Large intestine (tissue), 3 donors: ENCODE results near the gene PTP4A1. TPM values are rescaled to one million over a fixed set of nuclear protein-coding genes. Genes with fewer than 3 reads are reported as not detected.
A peak's percentile ranks its signal among the peaks of the same experiment; 100 is the strongest.

Source experiments
- DNase-seq, 2 donors: peaks; one replicate each; pipeline versions ENCODE4 v3.0.0 to v3.0.0-alpha.2; 2013
- H3K27ac ChIP-seq: one replicate; pipeline ENCODE4 v1.5.1; 2013; ENCODE audit warnings: low read length
- H3K27me3 ChIP-seq: 2 replicates; pipeline ENCODE4 v1.6.1; 2013; ENCODE audit warnings: low read length; ENCODE audit not compliant: control insufficient read depth, insufficient read depth
- H3K36me3 ChIP-seq: 2 replicates; pipeline ENCODE4 v1.6.1; 2013; ENCODE audit warnings: low read length; ENCODE audit not compliant: control insufficient read depth, insufficient read depth
- H3K4me1 ChIP-seq: one replicate; pipeline ENCODE4 v1.6.1; 2013; ENCODE audit warnings: low read length; ENCODE audit not compliant: control insufficient read depth, insufficient read depth
- H3K4me3 ChIP-seq: one replicate; pipeline ENCODE4 v1.5.1; 2013; ENCODE audit warnings: low read length
- H3K9me3 ChIP-seq: one replicate; pipeline ENCODE4 v1.6.1; 2013; ENCODE audit warnings: mild to moderate bottlenecking, low read depth, low read length, moderate library complexity; ENCODE audit not compliant: control insufficient read depth
- WGBS: methylation state at CpG from one replicate; pipeline ENCODE4 v1.1.5; 2013; ENCODE audit warnings: low lambda C conversion rate; ENCODE audit not compliant: insufficient coverage; 5-methylcytosine and 5-hydroxymethylcytosine counted together
- polyA plus RNA-seq: library from polyadenylated mRNA; unstranded; fragments of 120-200 nt; gene quantifications from one replicate; pipeline ENCODE4 v1.2.1, GENCODE V29; 2013

The PTP4A1 gene
- polyA plus RNA-seq, 1 donor, result 87.9 TPM

- no CpG with 5 or more reads among the region's 3 CpGs for WGBS
- no peak overlapping the region for H3K4me3 ChIP-seq
- DNase-seq, result no peak
These were observed 19.1 kb upstream of the PTP4A1 start for GRCh38 chr6:63553208-63553607.

DNA sequence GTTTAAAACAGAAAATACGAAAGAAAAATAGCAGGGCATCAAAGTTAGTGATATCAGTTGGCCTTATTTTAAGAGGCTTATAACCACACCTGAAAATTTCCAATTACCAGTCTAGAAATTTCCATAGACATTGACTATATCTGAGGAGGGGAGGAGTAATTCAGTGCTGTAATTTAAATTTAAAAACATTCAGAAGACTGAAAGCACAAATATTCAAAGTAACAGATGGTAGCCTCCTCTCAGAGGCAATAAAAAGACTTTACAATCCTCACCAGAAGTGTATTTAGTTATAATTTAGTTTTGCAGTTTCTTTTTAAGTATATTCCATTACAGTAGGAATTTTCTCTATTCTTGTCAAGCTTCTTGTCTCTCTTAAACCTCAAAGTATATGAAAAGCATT is 18.4 kb upstream of the PTP4A1 start:
- Histone ChIP-seq H3K27ac (no peak overlapping the region), H3K27me3 (no peaks in the 10 kb centered on the region), H3K4me1 (peaks cover 3% of the 10 kb centered on the region), H3K4me3 (no peak overlapping the region), H3K36me3 (no peaks in the 10 kb centered on the region), H3K9me3 (no peaks in the 10 kb centered on the region)
- DNase-seq, result no peak
- WGBS, result 100% methylated on average over 1 of the region's 1 CpG

More at GRCh38 chr6:63553208-63553607, 19.1 kb upstream of the PTP4A1 start:
- no peaks in the 10 kb centered on the region for H3K27me3 ChIP-seq
- no peaks in the 10 kb centered on the region for H3K36me3 ChIP-seq
- H3K4me1 ChIP-seq, result peaks cover 3% of the 10 kb centered on the region
- no peak overlapping the region for H3K27ac ChIP-seq
- H3K9me3 ChIP-seq, result no peaks in the 10 kb centered on the region

DNA sequence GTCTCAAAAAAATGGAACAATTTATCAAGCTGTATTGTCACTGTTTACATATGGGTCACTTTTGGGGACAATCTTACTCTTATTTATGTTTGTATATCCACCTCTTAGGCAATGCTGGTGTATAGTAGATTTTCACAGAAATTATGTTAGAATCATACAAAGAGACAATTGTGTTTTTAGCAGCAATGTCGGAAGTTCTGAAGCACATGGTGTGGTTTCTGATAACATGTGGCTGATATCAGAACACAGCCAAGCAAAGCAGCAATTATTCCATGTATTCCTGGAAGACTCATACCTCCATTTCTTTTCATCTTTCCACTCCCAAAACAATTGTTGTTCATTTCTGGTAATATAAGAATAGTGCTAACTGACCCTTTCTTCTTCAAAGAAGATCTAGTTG is 17.5 kb upstream of the PTP4A1 start:
- peaks cover 3% of the 10 kb centered on the region for H3K4me1 ChIP-seq
- no peak overlapping the region for H3K27ac ChIP-seq
- DNase-seq, result no peak
- no CpG with 5 or more reads among the region's 1 CpG for WGBS
- no peaks in the 10 kb centered on the region for H3K36me3 ChIP-seq
- no peaks in the 10 kb centered on the region for H3K27me3 ChIP-seq
- no peaks in the 10 kb centered on the region for H3K9me3 ChIP-seq
- no peak overlapping the region for H3K4me3 ChIP-seq

DNA sequence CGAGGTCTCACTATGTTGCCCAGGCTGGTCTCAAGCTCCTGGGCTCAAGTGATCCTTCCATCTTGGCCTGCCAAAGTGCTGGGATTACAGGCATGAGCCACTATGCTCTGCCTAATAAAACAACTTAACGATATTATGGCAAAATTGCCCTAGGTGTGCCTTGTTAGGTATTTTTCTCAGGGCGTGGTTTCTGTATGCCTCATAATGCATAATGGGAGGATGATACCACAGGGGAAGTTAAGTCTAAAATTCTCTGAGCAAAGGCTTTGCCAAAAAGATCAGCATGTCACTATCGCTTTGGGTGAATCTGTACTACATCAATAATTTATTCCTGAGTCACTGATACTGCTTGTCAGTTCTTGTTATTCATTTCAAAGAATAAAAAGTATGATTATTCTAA is 15.9 kb upstream of the PTP4A1 start:
- no peak for DNase-seq
- peaks cover 3% of the 10 kb centered on the region for H3K4me1 ChIP-seq
- H3K27ac ChIP-seq, result no peak overlapping the region
- no peaks in the 10 kb centered on the region for H3K9me3 ChIP-seq
- H3K36me3 ChIP-seq, result no peaks in the 10 kb centered on the region
- H3K4me3 ChIP-seq, result no peak overlapping the region
- WGBS, result no CpG with 5 or more reads among the region's 4 CpGs
- no peaks in the 10 kb centered on the region for H3K27me3 ChIP-seq

DNA sequence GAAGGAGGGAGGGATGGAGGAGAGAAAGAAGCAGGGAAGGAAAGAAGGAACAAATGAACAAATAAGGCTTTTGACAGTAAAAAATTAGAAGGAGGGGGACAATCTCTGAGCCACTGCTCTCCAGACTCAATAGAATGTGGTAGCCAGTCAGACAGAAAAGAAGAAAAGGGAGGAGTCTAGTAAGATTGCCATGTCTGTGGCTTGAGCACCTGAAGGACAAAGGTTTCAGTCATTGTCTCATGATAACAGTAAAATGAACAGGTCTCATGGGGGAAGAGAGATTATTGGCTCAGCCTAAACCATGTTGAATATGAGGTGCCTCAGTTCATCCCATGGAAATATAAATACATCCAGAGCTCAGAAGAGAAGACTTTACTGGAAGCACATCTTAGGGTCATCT is 14.0 kb upstream of the PTP4A1 start:
- peak; percentile 42 to 74 for DNase-seq
- no peaks in the 10 kb centered on the region for H3K27me3 ChIP-seq

GRCh38 chr6:63560801-63561287 is 11.4 kb upstream of the PTP4A1 start:
- H3K27ac ChIP-seq, result no peak overlapping the region
- H3K36me3 ChIP-seq, result no peaks in the 10 kb centered on the region
- no peaks in the 10 kb centered on the region for H3K27me3 ChIP-seq
- peaks cover 11% of the 10 kb centered on the region for H3K4me1 ChIP-seq
- H3K4me3 ChIP-seq, result no peak overlapping the region
- WGBS, result 60% methylated on average over 1 of the region's 1 CpG
- DNase-seq, result no peak
- no peaks in the 10 kb centered on the region for H3K9me3 ChIP-seq

More for the DNA sequence above, 14.0 kb upstream of the PTP4A1 start:
- no peak overlapping the region for H3K4me3 ChIP-seq
- peak overlapping the region; percentile 12 for H3K27ac ChIP-seq
- no peaks in the 10 kb centered on the region for H3K36me3 ChIP-seq
- peaks cover 3% of the 10 kb centered on the region for H3K4me1 ChIP-seq
- H3K9me3 ChIP-seq, result no peaks in the 10 kb centered on the region

DNA sequence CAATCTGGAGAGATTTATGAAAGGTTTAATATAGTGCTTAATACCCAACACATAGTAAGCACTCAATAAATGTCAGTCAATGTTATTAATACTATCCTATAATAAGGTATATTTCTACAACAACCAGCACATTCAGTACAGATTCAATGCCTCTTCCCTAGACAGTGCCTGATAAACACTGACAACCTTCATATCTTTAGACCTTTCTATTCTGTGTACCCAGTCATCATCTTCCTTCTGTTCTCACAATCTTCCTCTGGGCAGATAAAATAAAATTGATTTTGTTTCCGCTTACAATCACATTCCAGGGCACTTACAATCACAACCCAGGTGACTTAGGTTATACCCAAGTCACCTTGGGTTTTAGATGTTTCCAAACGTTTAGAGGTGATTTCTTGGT is 11.0 kb upstream of the PTP4A1 start:
- no CpG with 5 or more reads among the region's 2 CpGs for WGBS
- Histone ChIP-seq H3K36me3 (no peaks in the 10 kb centered on the region), H3K4me1 (peaks cover 16% of the 10 kb centered on the region), H3K4me3 (no peak overlapping the region), H3K27me3 (no peaks in the 10 kb centered on the region), H3K27ac (no peak overlapping the region), H3K9me3 (no peaks in the 10 kb centered on the region)
- DNase-seq, result no peak

DNA sequence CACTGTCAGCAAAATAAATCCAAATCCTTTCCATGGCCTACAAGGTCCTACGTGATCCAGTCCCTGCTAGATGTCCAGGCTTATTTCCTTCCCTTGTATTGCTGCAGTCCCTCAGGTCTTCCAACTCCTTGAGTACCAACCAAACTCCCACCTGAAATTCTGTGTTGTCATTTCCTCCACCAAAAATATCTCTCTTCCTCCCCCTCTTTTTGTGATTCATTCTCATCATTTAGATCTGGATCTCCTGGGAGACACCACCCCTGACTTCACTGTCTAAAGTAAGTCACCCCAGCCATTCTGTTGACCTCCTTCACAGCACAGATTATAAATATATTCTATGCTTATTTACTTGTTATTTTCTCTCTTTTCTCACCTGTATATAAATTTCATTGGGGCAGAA is 9.0 kb upstream of the PTP4A1 start:
- no peaks in the 10 kb centered on the region for H3K36me3 ChIP-seq
- H3K4me3 ChIP-seq, result no peak overlapping the region
- WGBS, result 100% methylated on average over 1 of the region's 1 CpG
- no peak for DNase-seq
- H3K4me1 ChIP-seq, result peaks cover 21% of the 10 kb centered on the region
- no peak overlapping the region for H3K27ac ChIP-seq
- H3K9me3 ChIP-seq, result no peaks in the 10 kb centered on the region
- no peaks in the 10 kb centered on the region for H3K27me3 ChIP-seq

- Histone ChIP-seq H3K27ac (no peak overlapping the region), H3K9me3 (no peaks in the 10 kb centered on the region), H3K4me1 (peaks cover 28% of the 10 kb centered on the region), H3K36me3 (no peaks in the 10 kb centered on the region), H3K4me3 (no peak overlapping the region), H3K27me3 (no peaks in the 10 kb centered on the region)
- 100% methylated on average over 1 of the region's 4 CpGs for WGBS
- peak; percentile 72 to 84 for DNase-seq
These were observed 7.1 kb upstream of the PTP4A1 start for GRCh38 chr6:63565058-63565726.

- peaks cover 30% of the 10 kb centered on the region for H3K4me1 ChIP-seq
- H3K4me3 ChIP-seq, result no peak overlapping the region
- H3K27me3 ChIP-seq, result no peaks in the 10 kb centered on the region
- H3K9me3 ChIP-seq, result no peaks in the 10 kb centered on the region
- no peaks in the 10 kb centered on the region for H3K36me3 ChIP-seq
- 80% methylated on average over 1 of the region's 4 CpGs for WGBS
- DNase-seq, result no peak
- no peak overlapping the region for H3K27ac ChIP-seq
These were observed 6.3 kb upstream of the PTP4A1 start for GRCh38 chr6:63565727-63566596.
